VCaP (cell line): ENCODE results near the gene FAM3C.

ENCODE experiments used
- H3K27ac ChIP-seq: fragments of 450-650 bp; 2 replicates; pipeline ENCODE4 v1.5.1; 2017
- TF ChIP-seq, protein P1 (sequence below): fragments of 450-650 bp; conservative IDR thresholded peaks from 2 replicates; pipeline ENCODE4 v1.5.1; 2017; ENCODE audit warnings: mild to moderate bottlenecking, moderate library complexity

FAM3C gene

DNA sequence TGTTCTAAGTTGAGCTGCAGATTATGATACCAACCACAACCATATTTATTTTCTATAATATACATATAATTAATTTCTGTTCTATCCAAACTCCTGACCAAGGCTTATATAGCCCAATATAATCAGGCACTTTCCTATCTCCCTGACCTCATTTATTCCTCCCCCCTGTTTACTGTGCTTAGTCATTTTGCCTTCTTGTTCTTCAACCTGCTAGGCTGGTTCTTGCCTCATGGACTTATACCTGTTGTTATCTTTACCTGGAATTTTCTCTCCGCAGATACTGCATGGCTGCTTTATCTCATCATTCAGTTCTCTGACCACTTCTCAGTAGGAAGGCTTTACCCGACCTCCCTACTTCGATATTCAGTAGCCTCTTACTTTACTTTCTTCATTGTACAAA, 24.9 kb upstream of the FAM3C start:
- H3K27ac ChIP-seq = peak overlapping the region; percentile 5; the same call in 1 of the 2 replicates
- TF ChIP-seq, protein P1, sequence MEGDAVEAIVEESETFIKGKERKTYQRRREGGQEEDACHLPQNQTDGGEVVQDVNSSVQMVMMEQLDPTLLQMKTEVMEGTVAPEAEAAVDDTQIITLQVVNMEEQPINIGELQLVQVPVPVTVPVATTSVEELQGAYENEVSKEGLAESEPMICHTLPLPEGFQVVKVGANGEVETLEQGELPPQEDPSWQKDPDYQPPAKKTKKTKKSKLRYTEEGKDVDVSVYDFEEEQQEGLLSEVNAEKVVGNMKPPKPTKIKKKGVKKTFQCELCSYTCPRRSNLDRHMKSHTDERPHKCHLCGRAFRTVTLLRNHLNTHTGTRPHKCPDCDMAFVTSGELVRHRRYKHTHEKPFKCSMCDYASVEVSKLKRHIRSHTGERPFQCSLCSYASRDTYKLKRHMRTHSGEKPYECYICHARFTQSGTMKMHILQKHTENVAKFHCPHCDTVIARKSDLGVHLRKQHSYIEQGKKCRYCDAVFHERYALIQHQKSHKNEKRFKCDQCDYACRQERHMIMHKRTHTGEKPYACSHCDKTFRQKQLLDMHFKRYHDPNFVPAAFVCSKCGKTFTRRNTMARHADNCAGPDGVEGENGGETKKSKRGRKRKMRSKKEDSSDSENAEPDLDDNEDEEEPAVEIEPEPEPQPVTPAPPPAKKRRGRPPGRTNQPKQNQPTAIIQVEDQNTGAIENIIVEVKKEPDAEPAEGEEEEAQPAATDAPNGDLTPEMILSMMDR = no peak

DNA sequence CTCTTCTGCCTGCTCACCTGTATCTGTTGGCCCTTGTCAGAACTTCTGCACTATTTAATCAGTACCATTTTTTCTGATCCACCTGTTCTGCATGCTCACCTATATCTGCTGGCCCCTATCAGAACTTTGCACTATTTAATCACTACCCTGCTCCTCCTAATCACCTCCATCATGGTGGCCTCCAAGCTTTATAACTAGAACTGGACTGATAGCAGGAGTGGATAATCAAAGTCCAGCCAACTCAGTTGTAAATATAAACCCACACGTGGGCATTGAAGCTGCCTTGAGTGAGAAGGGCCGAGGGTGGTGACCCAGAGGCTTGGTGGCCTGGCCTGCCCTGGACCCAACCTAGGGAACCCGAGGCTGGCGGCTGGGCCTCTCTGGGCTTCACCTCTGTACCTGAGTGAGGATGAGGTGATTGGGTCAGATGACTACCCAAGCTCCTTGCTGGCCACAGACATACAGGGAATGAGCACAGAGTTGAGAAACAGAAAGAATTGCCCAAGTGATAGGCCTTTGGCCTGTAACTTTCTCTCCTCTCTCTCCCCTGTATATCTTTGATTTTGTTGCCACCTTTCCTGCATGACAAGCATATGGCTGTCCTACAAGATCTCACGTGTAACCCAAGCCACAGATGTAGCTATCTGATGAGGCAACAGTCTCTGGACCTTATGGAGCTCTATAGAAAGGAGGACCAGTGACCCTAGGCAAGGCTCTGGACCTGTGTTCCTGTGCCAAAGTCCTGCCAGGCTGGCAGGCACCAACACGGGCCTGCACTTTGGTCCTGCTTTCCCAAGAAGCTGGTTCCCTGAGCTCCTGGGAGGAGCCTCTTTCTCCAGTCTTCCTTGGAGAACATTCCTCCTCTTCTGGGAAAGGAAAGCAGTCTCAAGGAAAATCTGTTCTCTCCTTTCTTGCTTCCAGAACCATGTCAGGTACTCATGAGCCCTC, 23.4 kb upstream of the FAM3C start:
- H3K27ac ChIP-seq = no peak overlapping the region
- TF ChIP-seq, protein P1 = no peak

DNA sequence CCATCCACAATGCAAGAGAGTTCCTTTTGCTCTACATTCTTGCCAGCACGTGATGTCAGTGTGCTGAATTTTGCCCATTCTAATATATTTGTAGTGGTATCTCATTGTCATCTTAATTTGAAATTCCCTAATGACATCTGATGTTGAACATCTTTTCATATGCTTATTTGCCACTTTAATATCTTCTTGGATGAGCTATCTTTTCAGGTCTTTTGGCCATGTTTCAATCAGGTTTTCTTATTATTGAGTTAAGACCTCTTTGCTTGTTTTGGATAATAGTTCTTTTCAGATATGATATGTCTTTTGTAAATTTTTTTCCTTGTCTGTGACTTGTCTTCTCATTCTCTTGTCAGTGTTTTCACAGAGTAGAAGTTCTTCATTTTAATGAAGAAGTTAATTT, 20.4 kb upstream of the FAM3C start:
- H3K27ac ChIP-seq = no peak overlapping the region
- TF ChIP-seq, protein P1 = no peak

DNA sequence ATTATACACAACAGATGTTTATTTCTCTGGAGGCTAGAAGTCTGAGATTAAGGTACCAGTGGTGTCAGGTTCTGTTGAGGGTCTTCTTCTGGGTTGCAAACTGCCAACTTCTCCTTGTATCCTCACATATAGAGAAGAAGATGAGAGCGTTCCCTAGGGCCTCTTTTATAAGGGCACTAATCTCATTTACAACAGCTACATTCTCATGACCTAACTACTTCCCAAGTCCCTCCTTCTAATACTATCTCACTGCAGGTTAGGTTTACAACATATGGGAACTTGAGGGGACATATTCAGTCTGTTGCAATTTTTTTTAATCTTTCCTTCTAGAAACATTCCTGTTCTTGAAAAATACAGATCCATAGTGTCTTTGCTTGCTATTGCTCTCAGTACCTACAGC, 18.3 kb upstream of the FAM3C start:
- TF ChIP-seq, protein P1 = no peak
- no peak overlapping the region for H3K27ac ChIP-seq

DNA sequence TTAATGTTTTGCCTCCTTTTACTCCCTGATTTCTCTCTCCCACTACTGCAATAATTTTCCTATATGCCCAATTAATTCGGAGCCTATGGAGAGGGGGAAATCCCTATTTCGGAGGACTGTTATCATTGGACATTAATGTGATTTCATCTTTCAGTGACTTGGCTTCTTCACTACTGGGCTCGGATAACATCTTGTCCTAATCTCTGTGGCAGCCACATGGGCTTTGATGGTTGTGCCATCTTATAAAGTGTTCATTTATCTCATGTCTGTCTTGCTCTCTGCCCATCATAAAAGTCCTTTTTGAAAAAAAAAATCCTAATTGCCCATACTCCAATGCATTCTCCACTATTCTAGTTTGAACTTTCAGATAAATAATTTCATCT, 15.5 kb upstream of the FAM3C start:
- TF ChIP-seq, protein P1 = no peak
- no peak overlapping the region for H3K27ac ChIP-seq

DNA sequence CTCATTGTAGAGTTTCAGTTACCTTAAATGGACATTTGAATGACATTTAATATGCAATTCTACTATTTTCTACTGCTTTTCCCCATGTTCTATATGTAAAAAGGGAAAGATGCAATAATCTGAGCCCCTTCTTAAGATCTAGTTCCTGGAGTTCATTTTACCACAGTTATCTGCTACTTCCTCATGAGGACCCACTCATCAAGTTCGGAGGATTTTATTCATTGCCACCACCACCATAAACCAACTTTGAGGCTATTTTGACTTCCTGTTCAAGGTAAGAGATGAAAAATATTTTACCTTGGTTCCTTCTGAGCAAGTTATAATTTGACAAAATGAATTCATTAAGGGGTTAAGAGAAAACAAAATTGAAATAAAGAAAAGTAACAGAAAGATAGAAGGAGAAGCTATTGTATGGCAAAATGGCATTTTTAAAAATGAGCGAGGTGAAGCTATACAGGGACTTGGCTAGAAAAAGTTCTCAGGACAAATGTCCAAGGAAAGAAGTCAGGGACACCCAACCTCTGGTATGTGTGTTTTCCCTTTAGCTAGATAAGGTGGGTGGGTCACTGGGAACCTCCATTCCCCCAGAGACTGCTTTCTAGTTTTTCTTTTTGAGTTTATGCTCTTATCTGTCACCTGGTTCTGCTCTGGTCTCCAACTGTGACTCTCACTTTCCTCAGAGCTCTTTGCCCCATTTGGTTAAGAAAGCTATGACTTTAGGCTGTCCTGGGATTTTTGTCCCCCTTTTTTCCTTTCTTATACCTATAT, 14.9 kb upstream of the FAM3C start:
- TF ChIP-seq, protein P1 = no peak
- H3K27ac ChIP-seq = no peak overlapping the region

DNA sequence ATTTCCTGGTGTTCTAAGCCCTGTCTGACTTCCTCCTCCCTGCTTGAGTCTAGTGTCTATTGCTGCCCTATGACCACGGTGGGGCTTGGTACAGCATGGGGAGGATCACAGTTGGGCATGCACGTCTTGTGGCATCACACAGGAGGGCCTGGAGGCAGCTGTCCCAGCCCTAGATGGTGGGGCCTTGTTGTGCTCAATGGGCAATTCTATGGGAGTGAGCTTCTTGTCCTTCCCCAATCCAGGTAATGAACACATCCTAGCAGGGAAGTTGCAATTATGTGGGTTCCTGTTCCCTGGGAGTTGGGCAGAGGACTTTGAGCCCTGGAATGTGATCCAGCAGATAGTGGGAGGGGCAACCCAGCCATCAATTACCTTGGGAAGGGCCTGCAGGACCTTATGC, 10.8 kb upstream of the FAM3C start:
- no peak overlapping the region for H3K27ac ChIP-seq
- TF ChIP-seq, protein P1 = no peak
